GM12878 (cell line): ENCODE data around the gene IGFBP2. TPM values are rescaled to one million over a fixed set of nuclear protein-coding genes. Genes with fewer than 3 reads are reported as not detected.

Source experiments
- ATAC-seq: fragments of 200-7000 bp; cut with Tn5 transposase; 3 replicates; pipeline ENCODE4 v1.9.1; 2020; ENCODE audit warnings: mild to moderate bottlenecking, moderate library complexity
- BruUV-seq: library from RNA; stranded (reverse); fragments of 400-500 nt; replicated peaks from 2 replicates; lab custom pipeline; 2021; lab: Mats Ljungman, UMichigan
- CTCF ChIA-PET: fragments of 300-600 bp; sonication (Branson Sonifier 250); formaldehyde crosslinking; extraction: SDS; loops from one replicate; lab custom pipeline; 2021; ENCODE audit warnings: inconsistent platforms; lab: Yijun Ruan, JAX
- POLR2A ChIA-PET: fragments of 350-600 bp; formaldehyde crosslinking; extraction: SDS; loops from one replicate; lab custom pipeline; 2021; ENCODE audit warnings: inconsistent platforms; lab: Charles Lee
- RAD21 ChIA-PET: fragments of 300-600 bp; sonication (Branson Sonifier 250); formaldehyde crosslinking; loops from one replicate; lab custom pipeline; 2023; ENCODE audit warnings: antibody characterized with exemption; ENCODE audit not compliant: unreplicated experiment; lab: Charles Lee
- SMC1A ChIA-PET: fragments of 300-600 bp; sonication (Branson Sonifier 250); formaldehyde crosslinking; loops from one replicate; lab custom pipeline; 2023; ENCODE audit not compliant: unreplicated experiment, uncharacterized antibody; lab: Charles Lee
- DNase-seq: peaks from one replicate; pipeline ENCODE4 v3.0.0-alpha.2; 2011; ENCODE audit warnings: low read depth, low spot score
- FAIRE-seq: peaks from 3 replicates; lab custom pipeline; 2011; peaks lifted over from hg19 to GRCh38; lab: Jason Lieb, UNC
- H2AFZ ChIP-seq: 2 replicates; pipeline ENCODE4 v1.6.0; 2011; ENCODE audit warnings: low read depth, low read length, control low read depth; ENCODE audit not compliant: control insufficient read depth
- H3K27ac ChIP-seq: 2 replicates; pipeline ENCODE4 v1.5.1; 2011; ENCODE audit warnings: control low read depth; ENCODE audit not compliant: control insufficient read depth, insufficient read depth
- H3K27me3 ChIP-seq, 2 experiments: replicated peaks in 1 of 2; 2 replicates each; pipeline versions ENCODE4 v1.6.0 to v1.6.1; 2011; ENCODE audit warnings: low read length in 1 of 2; ENCODE audit not compliant: control insufficient read depth in 2 of 2, insufficient read depth in 2 of 2
- H3K36me3 ChIP-seq, 2 experiments: 2 replicates each; pipeline ENCODE4 v1.5.1; 2011; ENCODE audit warnings: low read length in 1 of 2; ENCODE audit not compliant: control insufficient read depth in 2 of 2, insufficient read depth in 2 of 2
- H3K4me1 ChIP-seq: 2 replicates; pipeline ENCODE4 v1.6.1; 2011; ENCODE audit warnings: mild to moderate bottlenecking, low read length, moderate library complexity, mixed read lengths; ENCODE audit not compliant: control insufficient read depth, insufficient read depth
- H3K4me2 ChIP-seq: 2 replicates; pipeline ENCODE4 v1.6.0; 2011; ENCODE audit warnings: control low read depth; ENCODE audit not compliant: control insufficient read depth, insufficient read depth
- H3K4me3 ChIP-seq: fragments of 200-600 bp; sonication (generic); 2 replicates; pipeline ENCODE4 v1.5.1; 2016
- H3K79me2 ChIP-seq: 2 replicates; pipeline ENCODE4 v1.6.0; 2011; ENCODE audit warnings: low read length; ENCODE audit not compliant: control insufficient read depth, insufficient read depth
- H3K9ac ChIP-seq: 2 replicates; pipeline ENCODE4 v1.8.0; 2011; ENCODE audit warnings: low read length, control low read depth, mixed read lengths; ENCODE audit not compliant: control insufficient read depth, insufficient read depth
- H3K9me3 ChIP-seq: replicated peaks from 3 replicates; pipeline ENCODE4 v1.5.1; 2011; ENCODE audit warnings: mild to moderate bottlenecking, low read length; ENCODE audit not compliant: control insufficient read depth, insufficient read depth
- H4K20me1 ChIP-seq: 2 replicates; pipeline ENCODE4 v1.6.0; 2011; ENCODE audit not compliant: control insufficient read depth, insufficient read depth
- CHD2 ChIP-seq: IDR thresholded peaks from 2 replicates; pipeline ENCODE4 v1.6.1; 2011; ENCODE audit warnings: low read depth, low read length, improper control_type of control experiment, borderline replicate concordance
- CREM ChIP-seq: IDR thresholded peaks from 2 replicates; pipeline ENCODE4 v1.6.1; 2014; ENCODE audit warnings: antibody characterized with exemption, low read depth
- E2F8 ChIP-seq: fragments of 450-650 bp; IDR thresholded peaks from 2 replicates; pipeline ENCODE4 v1.6.1; 2018; ENCODE audit warnings: mild to moderate bottlenecking, low read depth, moderate library complexity; ENCODE audit not compliant: partially characterized antibody
- E4F1 ChIP-seq: fragments of 450-650 bp; IDR thresholded peaks from 2 replicates; pipeline ENCODE4 v1.6.1; 2018; ENCODE audit warnings: borderline replicate concordance, mild to moderate bottlenecking; ENCODE audit not compliant: partially characterized antibody
- GATAD2B ChIP-seq: fragments of 450-650 bp; conservative IDR thresholded peaks from 2 replicates; pipeline ENCODE4 v1.6.1; 2017; ENCODE audit warnings: low read depth, mild to moderate bottlenecking, moderate library complexity
- MXI1 ChIP-seq: fragments of 150-350 bp; IDR thresholded peaks from 2 replicates; pipeline ENCODE4 v1.6.1; 2011; ENCODE audit warnings: low read depth, mild to moderate bottlenecking, inconsistent platforms, low read length, improper control_type of control experiment
- POU2F2 ChIP-seq: IDR thresholded peaks from 3 replicates; pipeline ENCODE4 v1.6.1; 2011; ENCODE audit warnings: low read depth, mild to moderate bottlenecking, low read length, borderline replicate concordance
- ZNF217 ChIP-seq: fragments of 450-650 bp; IDR thresholded peaks from 2 replicates; pipeline ENCODE4 v1.6.1; 2017; ENCODE audit warnings: antibody characterized with exemption, mild to moderate bottlenecking
- ZNF24 ChIP-seq: fragments of 450-650 bp; IDR thresholded peaks from 2 replicates; pipeline ENCODE4 v1.6.1; 2017; ENCODE audit warnings: antibody characterized with exemption, mild to moderate bottlenecking
- ZNF274 ChIP-seq: IDR thresholded peaks from one replicate; pipeline ENCODE4 v1.8.0; 2011; ENCODE audit not compliant: insufficient read length, insufficient read depth
- WGBS: methylation state at CpG from one replicate; pipeline ENCODE4 v1.1.6; 2016; ENCODE audit warnings: low lambda C conversion rate; ENCODE audit not compliant: insufficient replicate concordance, insufficient coverage; ENCODE audit errors: missing lambda C conversion rate; 5-methylcytosine and 5-hydroxymethylcytosine counted together
- in situ Hi-C: fragments of 300-500 bp; cut with MboI; formaldehyde crosslinking; loops from 9 replicates; pipeline ENCODE4 v1.14.3; 2018; ENCODE audit warnings: mixed read lengths
- intact Hi-C: fragments of 100-400 bp; cut with micrococcal nuclease; formaldehyde crosslinking; loops from one replicate; pipeline ENCODE4 v1.14.2; 2022; ENCODE audit not compliant: unreplicated experiment
- polyA plus RNA-seq, 11 experiments: library from polyadenylated mRNA; depleted of rRNA in 4 of 11; unstranded in 6 of 11; stranded (reverse) in 5 of 11; fragments of >200 nt; fragmentation: Nextera tagmentation in 4 of 11; fragmentation: Illumina TruSeq in 1 of 11; extraction: Ambion mirVana in 4 of 11; extraction: Trizol in 1 of 11; gene quantifications; 1 replicate in 1 of 11; 2 replicates in 10 of 11; pipeline versions ENCODE4 v1.2.1 to v1.2.3, GENCODE V29; 2011 to 2016; ENCODE audit warnings: inconsistent platforms in 2 of 11, missing spikeins in 2 of 11, low read depth in 1 of 11
- total RNA-seq, 4 experiments: library from RNA; depleted of rRNA in 3 of 4; stranded (reverse); fragments of >200 nt in 3 of 4; fragmentation: Illumina TruSeq in 1 of 4; extraction: Trizol in 1 of 4; gene quantifications; 2 replicates each; pipeline versions ENCODE4 v1.2.1 to v1.2.3, GENCODE V29; 2013 to 2021

IGFBP2 gene
- total and polyA plus RNA-seq, 10 of the 15 experiments (the other 5 are each of a cell fraction or from before 2014, with no cell fraction given), result 0.11 to 1.5 (median 0.38) TPM; not detected in 5

DNA sequence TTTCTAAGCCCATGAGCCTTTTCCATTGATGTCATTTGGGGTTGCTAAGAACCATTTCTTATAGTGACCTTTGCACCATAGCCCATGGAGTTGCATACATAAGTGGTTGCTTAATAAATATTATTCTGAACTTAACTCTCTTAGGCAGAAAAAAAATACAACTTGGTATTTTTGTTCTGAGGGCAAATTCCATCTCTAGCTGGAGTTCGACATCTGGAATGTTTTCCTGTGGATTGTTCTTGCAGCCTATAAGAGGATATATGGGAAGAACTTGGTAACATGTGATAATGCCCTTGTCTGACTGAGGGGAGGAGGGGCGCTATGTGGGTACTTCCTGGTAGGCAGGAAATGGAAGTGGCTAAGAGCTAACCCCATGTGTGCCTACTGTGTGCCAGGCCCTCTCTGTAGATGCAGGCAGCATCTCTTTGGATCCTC is 20.7 kb downstream of the IGFBP2 start:
- no peak for ATAC-seq
- no peak for DNase-seq
- H3K4me3 ChIP-seq, result no peak overlapping the region
- no peaks in the 10 kb centered on the region for H4K20me1 ChIP-seq
- no peaks in the 10 kb centered on the region for H3K79me2 ChIP-seq
- H3K9ac ChIP-seq, result no peak overlapping the region
- no peaks in the 10 kb centered on the region for H3K36me3 ChIP-seq
- no peak overlapping the region for H2AFZ ChIP-seq
- peaks cover 0 to 3% of the 10 kb centered on the region in 2 experiments; a peak in 1 of 4 replicates for H3K27me3 ChIP-seq
- in situ Hi-C loops, result no loop called here
- ChIA-PET POLR2A (no interaction called here), SMC1A (no interaction called here), CTCF (interaction anchor here (1.1 to 6.0 kb wide), 2 partner anchors 13 to 135 kb away, joined by 4 to 42 read pairs; no protein-coding TSS in a partner anchor), RAD21 (interaction anchor here (3.2 kb wide), 1 partner anchor 134 kb away, joined by 11 read pairs; no protein-coding TSS in a partner anchor)
- H3K4me2 ChIP-seq, result no peak overlapping the region
- WGBS, result 38% methylated on average over 2 of the region's 2 CpGs
- intact Hi-C loops, result no loop called here
- H3K4me1 ChIP-seq, result no peaks in the 10 kb centered on the region
- BruUV-seq, result no TSS peak
- no peak overlapping the region for H3K27ac ChIP-seq
- H3K9me3 ChIP-seq, result no peaks in the 10 kb centered on the region
- FAIRE-seq, result no peak
- TF ChIP-seq E2F8 (no peak), GATAD2B (no peak)

DNA sequence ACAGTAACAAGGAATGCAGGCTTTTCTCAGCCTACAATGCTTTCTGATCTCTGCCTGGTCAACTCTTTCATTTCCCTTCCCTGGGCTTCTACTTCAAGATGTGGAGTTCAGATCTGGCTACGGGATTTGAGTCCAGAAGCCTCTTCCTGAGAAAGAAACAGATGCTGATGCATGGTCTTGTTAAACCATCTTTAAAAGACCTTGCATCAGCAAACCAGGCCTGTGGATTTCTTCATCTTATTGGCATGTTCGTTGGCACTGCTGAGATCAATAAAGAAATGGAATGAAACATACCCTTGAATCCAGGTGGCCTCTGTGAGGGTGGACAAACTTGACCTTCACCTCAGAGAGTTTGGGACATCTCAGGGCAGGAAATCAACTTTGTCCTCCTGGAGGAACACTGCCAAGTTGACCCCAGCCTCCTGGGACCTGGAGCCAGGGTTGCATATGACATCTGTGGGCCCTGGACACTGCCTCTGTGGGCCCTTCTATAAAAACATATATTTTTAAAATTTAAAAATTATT is 21.4 kb downstream of the IGFBP2 start:
- Histone ChIP-seq H3K36me3 (no peaks in the 10 kb centered on the region), H3K27ac (no peak overlapping the region), H3K79me2 (no peaks in the 10 kb centered on the region), H3K27me3 (peaks cover 0 to 3% of the 10 kb centered on the region in 2 experiments; a peak in 1 of 4 replicates), H3K9ac (no peak overlapping the region), H3K9me3 (no peaks in the 10 kb centered on the region), H3K4me2 (no peak overlapping the region), H3K4me3 (no peak overlapping the region)
- no peak for DNase-seq
- in situ Hi-C loops, result no loop called here
- 3% methylated on average over 2 of the region's 2 CpGs for WGBS
- no peak for TF ChIP-seq E4F1
- TF ChIP-seq ZNF274, result no peak
- TF ChIP-seq ZNF24, result no peak
- TF ChIP-seq MXI1, result no peak
- TF ChIP-seq CREM, result no peak
- no peak for TF ChIP-seq CHD2
- TF ChIP-seq POU2F2, result no peak
- TF ChIP-seq ZNF217, result no peak
- TF ChIP-seq, all 136 proteins: peak for 0
- no peak for FAIRE-seq
- ChIA-PET POLR2A (no interaction called here), RAD21 (no interaction called here), CTCF (interaction anchor here (1.1 to 6.0 kb wide), 2 partner anchors 11 to 135 kb away, joined by 4 to 42 read pairs; no protein-coding TSS in a partner anchor), SMC1A (no interaction called here)
- intact Hi-C loops, result no loop called here
- no peak for ATAC-seq
- H4K20me1 ChIP-seq, result no peaks in the 10 kb centered on the region
- no TSS peak for BruUV-seq
- no peak overlapping the region for H2AFZ ChIP-seq
- no peaks in the 10 kb centered on the region for H3K4me1 ChIP-seq
